Cardiac fibroblast (primary cell): Measurements from ENCODE around the gene CPSF4.

Experiments used
- DNase-seq, 2 donors: peaks; one replicate each; pipeline versions ENCODE4 v3.0.0 to v3.0.0-alpha.2; 2010; ENCODE audit warnings: low read depth in 2 of 2
- H3K4me3 ChIP-seq, 2 donors: replicated peaks in 1 of 2; 1 replicate in 1 of 2; 2 replicates in 1 of 2; pipeline ENCODE4 v1.5.1; 2011; ENCODE audit warnings: low read depth in 2 of 2, low read length in 2 of 2, mild to moderate bottlenecking in 2 of 2, moderate library complexity in 1 of 2
- TF ChIP-seq, protein P1 (sequence below): IDR thresholded peaks from one replicate; pipeline ENCODE4 v1.5.1; 2011; ENCODE audit warnings: low read depth, mild to moderate bottlenecking, low read length, inconsistent platforms

The CPSF4 gene

GRCh38 chr7:99438573-99439480 lies at the start of gene CPSF4, which contains the start of gene PTCD1:
Gene CPSF4, plus strand, starts transcription at chr7:99438943. Its CDS starts 140 bp downstream, at chr7:99439083.
Gene PTCD1, minus strand, starts transcription at chr7:99438798. Its CDS starts 3,556 bp downstream, at chr7:99435242.
- TF ChIP-seq, protein P1, sequence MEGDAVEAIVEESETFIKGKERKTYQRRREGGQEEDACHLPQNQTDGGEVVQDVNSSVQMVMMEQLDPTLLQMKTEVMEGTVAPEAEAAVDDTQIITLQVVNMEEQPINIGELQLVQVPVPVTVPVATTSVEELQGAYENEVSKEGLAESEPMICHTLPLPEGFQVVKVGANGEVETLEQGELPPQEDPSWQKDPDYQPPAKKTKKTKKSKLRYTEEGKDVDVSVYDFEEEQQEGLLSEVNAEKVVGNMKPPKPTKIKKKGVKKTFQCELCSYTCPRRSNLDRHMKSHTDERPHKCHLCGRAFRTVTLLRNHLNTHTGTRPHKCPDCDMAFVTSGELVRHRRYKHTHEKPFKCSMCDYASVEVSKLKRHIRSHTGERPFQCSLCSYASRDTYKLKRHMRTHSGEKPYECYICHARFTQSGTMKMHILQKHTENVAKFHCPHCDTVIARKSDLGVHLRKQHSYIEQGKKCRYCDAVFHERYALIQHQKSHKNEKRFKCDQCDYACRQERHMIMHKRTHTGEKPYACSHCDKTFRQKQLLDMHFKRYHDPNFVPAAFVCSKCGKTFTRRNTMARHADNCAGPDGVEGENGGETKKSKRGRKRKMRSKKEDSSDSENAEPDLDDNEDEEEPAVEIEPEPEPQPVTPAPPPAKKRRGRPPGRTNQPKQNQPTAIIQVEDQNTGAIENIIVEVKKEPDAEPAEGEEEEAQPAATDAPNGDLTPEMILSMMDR = no peak

DNA sequence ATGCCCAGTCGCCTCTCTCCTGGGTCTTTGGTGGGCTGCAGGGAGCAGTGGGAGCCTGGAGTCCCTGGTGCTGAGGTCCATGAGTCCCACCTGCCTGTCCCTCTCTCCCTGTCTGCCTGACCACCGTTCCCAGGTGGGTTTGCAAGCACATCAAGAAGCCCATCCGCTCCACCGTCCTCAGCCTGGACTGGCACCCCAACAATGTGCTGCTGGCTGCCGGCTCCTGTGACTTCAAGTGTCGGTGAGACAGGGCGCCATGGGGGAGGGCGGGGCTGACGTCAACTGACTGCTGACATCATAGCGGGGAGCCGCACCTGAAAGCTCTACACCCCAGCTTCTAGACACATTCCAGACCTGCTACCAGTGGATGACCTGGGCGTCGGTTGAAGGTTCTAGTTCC lies 49.0 kb upstream of the CPSF4 start:
- no peak for DNase-seq
- no peak overlapping the region for H3K4me3 ChIP-seq
- TF ChIP-seq, protein P1 = no peak

More at GRCh38 chr7:99438573-99439480, at the start of gene CPSF4, which contains the start of gene PTCD1:
- DNase-seq = peak; percentile 95 to 96
- H3K4me3 ChIP-seq = peak within 1 kb of the TSS; percentile 97 to 99

GRCh38 chr7:99390941-99391602 lies 47.7 kb upstream of the CPSF4 start:
- no peak for DNase-seq
- H3K4me3 ChIP-seq = no peak overlapping the region
- TF ChIP-seq, protein P1 = no peak

GRCh38 chr7:99392046-99392445 lies 46.7 kb upstream of the CPSF4 start:
- DNase-seq = no peak
- TF ChIP-seq, protein P1 = no peak
- no peak overlapping the region for H3K4me3 ChIP-seq

DNA sequence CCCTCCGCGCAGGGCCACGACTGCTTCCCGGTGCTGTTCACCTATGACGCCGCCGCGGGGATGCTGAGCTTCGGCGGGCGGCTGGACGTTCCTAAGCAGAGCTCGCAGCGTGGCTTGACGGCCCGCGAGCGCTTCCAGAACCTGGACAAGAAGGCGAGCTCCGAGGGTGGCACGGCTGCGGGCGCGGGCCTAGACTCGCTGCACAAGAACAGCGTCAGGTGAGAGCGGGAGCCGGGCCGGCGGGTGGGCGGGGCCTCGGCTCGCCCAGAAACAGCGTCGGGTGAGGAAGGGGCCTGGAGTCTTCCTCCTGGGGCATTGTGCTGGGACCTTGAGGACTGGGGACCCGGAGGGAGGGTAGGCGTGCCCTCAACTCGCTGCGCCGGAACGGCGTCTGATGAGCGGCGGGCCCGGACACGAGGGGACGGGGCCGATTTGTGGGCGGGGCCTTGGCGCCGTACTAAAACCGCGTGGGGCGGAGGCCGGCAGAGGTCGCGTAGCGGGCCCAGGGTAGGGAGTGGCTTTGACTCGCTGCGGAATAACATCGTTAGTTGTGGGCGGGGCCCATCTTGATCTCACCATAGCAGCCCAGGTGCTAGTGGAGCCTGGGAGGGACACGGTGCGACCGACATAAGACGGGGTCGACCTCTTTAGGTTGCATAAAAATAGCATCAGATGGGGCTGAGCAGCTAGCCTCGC lies 45.9 kb upstream of the CPSF4 start:
- H3K4me3 ChIP-seq = peak overlapping the region in 1 of 2 donors; percentile 19
- TF ChIP-seq, protein P1 = no peak
- DNase-seq = peak; percentile 47 to 56

DNA sequence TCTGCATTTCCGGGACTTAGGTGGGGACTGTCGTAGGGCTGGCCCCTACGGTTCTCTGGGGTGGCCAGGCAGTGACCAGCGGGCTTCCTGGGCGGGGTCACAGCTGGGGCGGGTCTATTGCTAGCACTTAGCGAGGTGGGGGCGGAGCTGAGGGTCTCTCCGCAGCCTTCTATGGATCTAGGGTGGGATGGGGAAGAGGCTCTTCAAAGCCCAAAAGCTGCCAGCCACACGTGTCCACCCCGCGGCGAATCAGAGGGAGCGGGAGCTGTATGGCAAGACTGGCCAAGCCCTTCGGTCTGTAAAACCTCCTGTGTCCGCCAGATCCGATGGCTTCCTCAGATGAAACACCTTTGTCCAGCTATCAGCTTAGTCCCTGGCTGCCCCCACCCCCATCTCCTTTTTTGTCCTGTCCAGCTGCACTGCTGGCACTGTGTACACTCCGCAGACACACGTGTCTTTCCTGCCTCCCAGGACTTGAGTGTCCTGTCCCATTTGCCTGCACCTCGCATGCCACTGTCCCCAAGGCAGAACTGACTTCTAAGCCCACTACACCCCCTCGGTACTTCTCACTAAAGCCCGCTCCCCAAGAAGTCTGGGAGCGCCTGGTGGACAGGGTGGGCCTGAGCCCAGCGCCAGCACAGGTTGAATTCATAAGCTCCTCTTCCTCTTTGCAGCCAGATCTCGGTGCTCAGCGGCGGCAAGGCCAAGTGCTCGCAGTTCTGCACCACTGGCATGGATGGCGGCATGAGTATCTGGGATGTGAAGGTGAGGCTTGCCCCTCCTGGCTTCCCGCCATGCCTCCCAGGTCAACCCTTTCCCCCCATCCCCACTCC lies 45.2 kb upstream of the CPSF4 start:
- TF ChIP-seq, protein P1 = no peak
- no peak for DNase-seq
- H3K4me3 ChIP-seq = no peak overlapping the region
